HG02798 (cell line): ENCODE data around the gene C11orf58.

Source experiments
- ATAC-seq: cut with Tn5 transposase; IDR thresholded peaks from one replicate; pipeline ENCODE4 v1.9.1; 2021; ENCODE audit warnings: mild to moderate bottlenecking; ENCODE audit not compliant: unreplicated experiment, poor library complexity

Gene C11orf58

GRCh38 chr11:16738193-16738946, at the start of gene C11orf58:
C11orf58 (plus strand) TSS chr11:16738647; CDS start chr11:16738779, 132 bp downstream.
- peak; percentile 98 for ATAC-seq

GRCh38 chr11:16690086-16690485, 48.4 kb upstream of the C11orf58 start:
- no peak for ATAC-seq

GRCh38 chr11:16703795-16704194, 34.7 kb upstream of the C11orf58 start:
- ATAC-seq = no peak

- no peak for ATAC-seq
These were observed 24.9 kb upstream of the C11orf58 start for GRCh38 chr11:16713594-16713993.

GRCh38 chr11:16722581-16723344, 15.7 kb upstream of the C11orf58 start:
- no peak for ATAC-seq

DNA sequence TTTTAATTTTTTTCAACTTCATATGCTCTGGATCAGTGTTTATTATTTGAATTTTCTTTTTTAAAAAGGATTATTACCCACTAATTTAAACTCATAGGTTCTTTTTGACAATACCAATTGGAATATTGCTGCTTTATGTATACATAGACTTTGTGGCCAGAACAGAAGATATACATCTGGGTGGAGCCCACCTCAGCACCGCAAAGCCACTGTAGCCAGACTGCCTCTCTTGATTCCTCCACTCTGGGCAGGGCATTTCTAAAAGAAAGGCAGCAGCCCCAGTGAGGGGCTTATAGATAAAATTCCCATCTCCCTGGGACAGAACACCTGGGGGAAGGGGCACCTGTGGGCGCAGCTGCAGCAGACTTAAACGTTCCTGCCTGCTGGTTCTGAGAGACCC, 10.6 kb upstream of the C11orf58 start:
- ATAC-seq = no peak

DNA sequence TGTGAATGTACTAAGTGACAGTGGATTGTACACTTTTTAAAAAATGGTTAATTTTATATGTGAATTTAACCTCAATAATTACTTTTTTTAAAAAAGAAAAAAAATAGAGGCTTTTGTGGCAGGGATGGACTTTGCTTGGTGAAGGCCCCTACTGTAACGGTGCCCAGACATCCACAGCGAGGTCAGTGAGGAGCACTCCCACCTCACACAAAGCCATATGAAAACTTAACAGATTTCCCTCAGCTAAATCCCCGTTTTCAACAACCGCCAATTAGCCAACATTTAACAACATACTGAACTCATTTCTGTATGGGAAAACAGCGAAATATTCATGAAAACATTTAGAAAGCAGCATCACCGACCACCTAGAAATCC, 642 bp upstream of the C11orf58 start:
- ATAC-seq = peak; percentile 10

GRCh38 chr11:16738947-16739815, 734 bp downstream of the C11orf58 start:
- ATAC-seq = no peak

- ATAC-seq = no peak
These were observed 3.0 kb downstream of the C11orf58 start for GRCh38 chr11:16741473-16741872.

- ATAC-seq = no peak
These were observed 5.0 kb downstream of the C11orf58 start for GRCh38 chr11:16743478-16743877.

DNA sequence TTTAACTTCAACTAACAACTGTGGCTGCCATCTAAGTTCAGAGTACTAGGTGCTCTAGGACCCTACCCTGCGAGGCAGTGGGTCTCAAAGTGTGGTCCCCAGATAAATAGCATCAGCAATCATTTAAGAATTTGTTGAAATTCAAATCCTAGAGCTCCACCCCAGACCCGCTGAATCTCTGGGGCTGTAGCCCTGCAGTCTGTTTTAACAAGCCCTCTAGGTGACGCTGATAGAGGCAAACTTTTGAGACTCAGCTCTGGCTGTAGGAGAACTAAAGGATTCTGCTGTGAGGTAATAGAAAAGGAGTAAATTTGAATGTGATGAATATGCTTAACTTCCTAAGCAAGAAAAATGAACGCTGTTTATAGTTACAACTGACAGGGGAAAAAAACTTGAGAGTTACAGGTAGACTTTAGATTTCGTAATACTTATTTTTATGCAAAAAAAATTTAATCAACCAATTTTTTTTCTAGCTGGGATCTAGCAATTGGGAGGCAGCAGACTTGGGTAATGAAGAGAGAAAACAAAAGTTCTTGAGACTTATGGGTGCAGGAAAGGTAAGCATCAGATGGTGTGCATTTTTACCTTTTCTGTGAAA, 5.8 kb downstream of the C11orf58 start:
- no peak for ATAC-seq

DNA sequence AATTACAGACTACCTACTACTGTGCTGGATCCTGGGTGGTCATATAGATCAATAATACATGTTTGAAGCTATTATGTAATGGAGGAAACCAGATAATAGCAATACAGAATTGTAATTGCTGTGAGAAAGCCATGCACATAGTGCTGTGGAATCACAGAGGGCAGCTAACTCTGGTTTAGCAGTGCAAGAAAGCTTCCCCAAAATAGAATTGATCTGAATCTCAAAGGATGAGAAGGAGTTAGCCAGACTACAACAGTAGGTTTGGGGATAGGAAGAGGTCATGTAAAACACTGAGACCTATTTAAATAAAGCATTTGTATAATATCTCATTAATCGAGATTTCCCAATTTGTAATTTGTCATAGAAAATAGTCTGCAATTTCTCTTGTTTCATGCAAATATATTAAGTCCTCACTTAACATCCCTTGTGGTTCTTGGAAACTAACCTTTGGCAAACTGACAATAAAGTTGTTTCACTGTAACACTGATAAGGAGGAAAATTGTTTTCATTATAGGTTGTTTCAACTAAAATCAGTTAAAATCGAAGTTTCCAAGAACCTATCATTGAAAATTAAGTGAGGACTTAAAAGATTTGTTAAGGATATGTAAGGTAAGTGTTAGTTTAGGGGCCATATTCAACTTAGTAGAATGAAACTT, 7.6 kb downstream of the C11orf58 start:
- ATAC-seq = no peak

DNA sequence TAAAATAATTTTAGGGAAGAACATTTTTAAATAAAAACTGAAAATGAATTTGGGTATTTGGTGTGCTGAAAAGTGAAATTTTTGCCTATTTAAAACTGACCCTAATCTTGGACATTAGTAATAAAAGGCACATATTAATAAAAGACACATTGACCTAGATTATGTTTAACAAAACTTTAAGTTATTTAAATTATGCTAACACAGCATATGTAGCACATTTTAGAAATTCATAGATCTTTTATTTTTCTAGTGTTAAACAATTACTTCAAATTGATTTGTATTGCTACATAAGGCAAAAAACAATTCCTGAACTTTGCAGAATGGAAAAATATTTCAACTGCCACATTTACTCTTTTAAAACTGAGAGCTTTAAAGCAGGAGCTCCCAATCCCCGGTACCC, 10.6 kb downstream of the C11orf58 start:
- ATAC-seq = no peak

DNA sequence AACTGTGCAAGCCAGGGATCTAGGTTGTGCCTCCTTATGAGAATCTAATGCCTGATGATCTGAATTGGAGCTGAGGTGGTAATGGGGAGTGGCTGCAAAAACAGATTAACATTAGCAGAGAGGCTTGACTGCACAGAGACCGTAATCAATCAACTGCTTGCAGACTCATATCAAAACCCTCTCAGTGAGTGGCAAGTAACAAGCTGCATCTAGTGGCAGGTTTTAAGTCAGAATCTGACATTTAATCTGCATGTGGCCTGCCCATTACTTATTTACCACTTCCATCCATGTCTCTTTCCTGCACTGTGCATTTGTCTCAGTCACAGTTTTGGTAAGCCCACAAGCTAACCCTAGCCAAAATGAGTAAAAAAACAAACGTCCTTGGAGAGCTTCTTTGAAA, 11.2 kb downstream of the C11orf58 start:
- no peak for ATAC-seq

GRCh38 chr11:16750417-16750816, 12.0 kb downstream of the C11orf58 start:
- ATAC-seq = no peak

DNA sequence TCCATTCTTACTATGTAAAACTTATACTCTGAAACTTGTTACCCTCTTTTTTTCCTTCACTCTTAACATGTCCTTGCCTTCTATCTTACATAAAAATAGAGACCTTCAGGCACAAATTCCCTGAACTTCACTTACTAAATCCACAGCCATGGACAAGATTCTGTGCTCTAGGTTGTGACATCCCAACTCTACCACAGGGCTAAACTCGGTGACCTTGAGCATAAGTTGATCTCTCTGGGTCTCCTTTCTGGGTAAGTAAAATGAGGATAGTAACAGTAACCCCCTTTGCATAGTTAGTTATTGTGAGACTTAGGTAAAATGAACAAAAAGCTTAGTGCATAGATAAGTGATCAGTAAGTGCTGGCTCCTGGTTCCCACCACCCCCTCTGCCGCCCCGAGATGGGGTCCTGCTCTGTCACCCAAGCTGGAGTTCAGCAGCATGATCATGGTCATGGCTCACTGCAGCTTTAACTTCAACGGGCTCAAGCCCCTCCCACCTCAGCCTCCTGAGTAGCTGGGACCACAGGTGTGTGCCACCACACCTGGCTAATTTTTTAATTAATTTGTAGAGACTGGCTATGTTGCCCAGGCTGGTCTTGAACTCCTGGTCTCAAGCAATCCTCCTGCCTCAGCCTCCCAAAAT, 20.1 kb downstream of the C11orf58 start:
- no peak for ATAC-seq

DNA sequence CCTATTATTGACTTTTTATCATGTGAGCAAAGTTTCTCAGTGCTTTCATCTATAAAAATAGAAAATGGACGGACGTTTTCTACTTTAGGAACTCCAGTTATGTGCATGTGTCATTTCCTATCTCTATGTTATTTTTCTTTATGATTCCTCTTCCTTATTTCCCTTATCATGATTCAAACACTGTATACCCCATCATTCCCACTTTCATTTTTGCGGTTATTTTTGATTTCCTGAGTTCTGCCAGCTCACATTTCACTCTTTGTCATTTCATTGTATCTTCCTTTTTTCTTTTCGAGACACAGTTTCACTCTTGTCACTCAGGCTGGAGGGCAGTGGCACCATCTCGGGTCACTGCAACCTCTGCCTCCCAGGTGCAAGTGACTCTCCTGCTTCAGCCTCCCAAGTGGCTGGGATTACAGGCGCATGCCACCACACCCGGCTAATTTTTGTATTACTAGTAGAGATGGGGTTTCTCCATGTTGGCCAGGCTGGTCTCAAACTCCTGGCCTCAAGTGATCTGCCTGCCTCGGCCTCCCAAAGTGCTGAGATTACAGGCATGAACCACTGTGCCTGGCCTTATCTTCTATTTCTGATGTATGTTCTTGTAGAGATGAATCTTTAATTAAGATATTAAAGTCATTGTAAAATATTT, 21.5 kb downstream of the C11orf58 start:
- no peak for ATAC-seq

DNA sequence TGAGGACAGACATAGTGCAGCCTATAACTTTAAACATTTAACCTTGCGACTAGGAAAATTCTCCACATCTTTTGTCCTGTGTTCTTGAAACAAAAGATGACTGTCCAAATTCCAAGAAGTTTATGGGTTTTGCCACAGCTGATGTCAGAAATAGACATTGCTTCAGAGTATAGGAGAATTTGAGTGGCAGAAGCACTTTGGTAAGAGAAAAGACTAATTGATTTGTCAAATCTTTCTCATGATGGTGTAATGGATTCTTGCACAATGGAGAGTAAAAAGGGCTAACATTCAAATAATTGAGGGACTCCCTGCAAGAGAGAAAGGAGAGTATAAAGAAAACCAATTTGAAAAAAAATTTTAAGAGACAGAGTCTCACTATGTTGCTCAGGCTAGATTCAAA, 25.3 kb downstream of the C11orf58 start:
- ATAC-seq = no peak

GRCh38 chr11:16764888-16765287, 26.4 kb downstream of the C11orf58 start:
- no peak for ATAC-seq
